Measurements from ENCODE around the gene PC. TPM values are rescaled to one million over a fixed set of nuclear protein-coding genes. Genes with fewer than 3 reads are reported as not detected.

Gene PC
- total RNA-seq, 1 donor from 2014 or later: 49.1 TPM

- Mint-ChIP-seq H3K27me3 (ENCODE audit: unreplicated experiment) (no peaks in the 10 kb centered on the region), H3K9me3 (ENCODE audit: unreplicated experiment) (no peaks in the 10 kb centered on the region), H3K4me1 (ENCODE audit: unreplicated experiment) (peaks cover 29% of the 10 kb centered on the region), H3K36me3 (ENCODE audit: unreplicated experiment) (no peaks in the 10 kb centered on the region), H3K27ac (ENCODE audit: unreplicated experiment) (no peak overlapping the region), H3K4me3 (ENCODE audit: unreplicated experiment) (no peak overlapping the region)
- TF ChIP-seq CTCF (IDR thresholded peaks at IDR 0.05): no peak
- DNase-seq (ENCODE audit: extremely low spot score, unreplicated experiment): no peak
Observed at GRCh38 chr11:66978229-66978628, 20.0 kb upstream of the PC start.

- H3K27ac Mint-ChIP-seq (ENCODE audit: unreplicated experiment): no peak overlapping the region
- H3K27me3 Mint-ChIP-seq (ENCODE audit: unreplicated experiment): no peaks in the 10 kb centered on the region
- no peak overlapping the region for H3K4me3 Mint-ChIP-seq (ENCODE audit: unreplicated experiment)
- TF ChIP-seq CTCF (IDR thresholded peaks at IDR 0.05): no peak
- peaks cover 26% of the 10 kb centered on the region for H3K4me1 Mint-ChIP-seq (ENCODE audit: unreplicated experiment)
- no peaks in the 10 kb centered on the region for H3K36me3 Mint-ChIP-seq (ENCODE audit: unreplicated experiment)
- no peak for DNase-seq (ENCODE audit: extremely low spot score, unreplicated experiment)
- H3K9me3 Mint-ChIP-seq (ENCODE audit: unreplicated experiment): no peaks in the 10 kb centered on the region
Observed at GRCh38 chr11:66976925-66977324, 18.7 kb upstream of the PC start.

GRCh38 chr11:66976028-66976467 lies 17.9 kb upstream of the PC start:
- H3K27ac Mint-ChIP-seq (ENCODE audit: unreplicated experiment): no peak overlapping the region
- H3K9me3 Mint-ChIP-seq (ENCODE audit: unreplicated experiment): no peaks in the 10 kb centered on the region
- H3K4me3 Mint-ChIP-seq (ENCODE audit: unreplicated experiment): no peak overlapping the region
- DNase-seq (ENCODE audit: extremely low spot score, unreplicated experiment): no peak
- no peaks in the 10 kb centered on the region for H3K36me3 Mint-ChIP-seq (ENCODE audit: unreplicated experiment)
- peak; percentile 87 for TF ChIP-seq CTCF (IDR thresholded peaks at IDR 0.05)
- H3K4me1 Mint-ChIP-seq (ENCODE audit: unreplicated experiment): peaks cover 27% of the 10 kb centered on the region
- H3K27me3 Mint-ChIP-seq (ENCODE audit: unreplicated experiment): no peaks in the 10 kb centered on the region

- no peak overlapping the region for H3K27ac Mint-ChIP-seq (ENCODE audit: unreplicated experiment)
- DNase-seq (ENCODE audit: extremely low spot score, unreplicated experiment): no peak
- H3K4me1 Mint-ChIP-seq (ENCODE audit: unreplicated experiment): peaks cover 31% of the 10 kb centered on the region
- no peak for TF ChIP-seq CTCF (IDR thresholded peaks at IDR 0.05)
- no peaks in the 10 kb centered on the region for H3K9me3 Mint-ChIP-seq (ENCODE audit: unreplicated experiment)
- no peak overlapping the region for H3K4me3 Mint-ChIP-seq (ENCODE audit: unreplicated experiment)
- H3K27me3 Mint-ChIP-seq (ENCODE audit: unreplicated experiment): no peaks in the 10 kb centered on the region
- H3K36me3 Mint-ChIP-seq (ENCODE audit: unreplicated experiment): no peaks in the 10 kb centered on the region
Observed at GRCh38 chr11:66975405-66976027, 17.3 kb upstream of the PC start.

GRCh38 chr11:66974724-66975404 lies 16.7 kb upstream of the PC start, which contains the start of gene C11orf86:
Gene C11orf86, plus strand, starts transcription at chr11:66975304. Its CDS starts 59 bp downstream, at chr11:66975363.
- H3K9me3 Mint-ChIP-seq (ENCODE audit: unreplicated experiment): no peaks in the 10 kb centered on the region
- peak within 1 kb of the TSS; percentile 68 for H3K27ac Mint-ChIP-seq (ENCODE audit: unreplicated experiment)
- no peak within 1 kb of the TSS for H3K4me3 Mint-ChIP-seq (ENCODE audit: unreplicated experiment)
- TF ChIP-seq CTCF (IDR thresholded peaks at IDR 0.05): no peak
- peaks cover 38% of the 10 kb centered on the region for H3K4me1 Mint-ChIP-seq (ENCODE audit: unreplicated experiment)
- no peaks in the 10 kb centered on the region for H3K36me3 Mint-ChIP-seq (ENCODE audit: unreplicated experiment)
- H3K27me3 Mint-ChIP-seq (ENCODE audit: unreplicated experiment): no peaks in the 10 kb centered on the region
- DNase-seq (ENCODE audit: extremely low spot score, unreplicated experiment): no peak

Measured in osteocyte (in vitro differentiated cells).